HS-5 (cell line): ENCODE measurements around the gene ZSCAN30.
A peak's percentile ranks its signal among the peaks of the same experiment; 100 is the strongest.
"Not testable (repeated sequence)": the region's sequence is repeated elsewhere in the genome, so short reads cannot be mapped to it uniquely, and the experiment has no call there.

Experiments used
- DNase-seq: peaks from one replicate; pipeline ENCODE4 v3.0.0-alpha.2; 2012; ENCODE audit warnings: low read depth

ZSCAN30 gene

DNA sequence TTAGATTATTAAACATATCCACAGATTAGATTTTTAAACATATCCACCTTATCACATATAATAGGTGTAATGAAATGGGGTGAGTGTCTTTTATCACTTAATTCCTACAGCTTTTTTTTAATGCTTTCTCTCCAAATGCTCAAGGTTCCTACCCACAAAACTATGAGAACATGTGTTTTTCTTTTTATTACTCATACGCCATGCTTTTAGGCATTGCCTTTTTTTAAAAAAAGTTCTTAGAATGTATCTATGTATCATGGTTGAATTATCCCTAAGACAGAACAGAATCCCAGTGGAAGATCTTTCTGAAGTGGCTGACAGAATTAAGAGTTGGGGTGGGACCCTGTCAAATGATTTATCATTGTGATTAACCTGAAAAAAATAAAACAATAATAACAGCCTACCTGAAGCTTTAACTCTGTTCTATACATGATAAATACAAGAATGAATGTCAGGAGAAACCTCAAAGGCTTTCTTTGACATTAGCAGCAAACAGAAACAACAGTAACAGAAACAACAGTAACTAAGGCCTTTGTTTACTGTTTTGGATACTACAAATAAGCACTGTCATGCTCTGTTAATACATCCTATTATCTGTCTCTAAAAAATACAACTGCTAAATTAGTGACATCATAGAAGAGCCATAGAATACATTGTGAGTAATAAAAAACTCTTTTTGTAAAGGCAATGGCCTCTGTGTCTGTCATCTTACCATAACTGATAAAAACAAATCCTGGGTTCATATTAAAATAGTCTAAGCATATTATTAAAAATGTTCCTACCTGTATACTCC, 53.3 kb downstream of the ZSCAN30 start:
- no peak for DNase-seq

DNA sequence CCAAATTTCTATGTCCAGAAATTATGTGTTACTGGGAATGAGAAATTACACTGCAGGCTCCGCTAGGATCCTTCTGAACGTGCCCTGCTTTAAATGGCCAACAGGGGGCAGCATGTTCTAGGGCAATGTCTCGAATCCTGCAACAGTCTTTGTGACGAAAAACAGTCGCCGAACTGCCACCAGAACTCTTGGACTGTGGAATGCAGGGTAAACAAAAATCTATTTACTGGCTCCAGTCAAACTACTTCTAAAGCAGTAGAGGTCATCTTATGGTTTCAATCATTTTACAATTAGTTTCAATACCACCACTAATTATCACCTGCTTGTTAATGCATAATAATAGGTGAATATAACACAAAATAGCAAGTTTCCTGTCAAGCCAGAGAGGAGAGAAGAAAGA, 59.0 kb downstream of the ZSCAN30 start:
- DNase-seq = peak; percentile 16

DNA sequence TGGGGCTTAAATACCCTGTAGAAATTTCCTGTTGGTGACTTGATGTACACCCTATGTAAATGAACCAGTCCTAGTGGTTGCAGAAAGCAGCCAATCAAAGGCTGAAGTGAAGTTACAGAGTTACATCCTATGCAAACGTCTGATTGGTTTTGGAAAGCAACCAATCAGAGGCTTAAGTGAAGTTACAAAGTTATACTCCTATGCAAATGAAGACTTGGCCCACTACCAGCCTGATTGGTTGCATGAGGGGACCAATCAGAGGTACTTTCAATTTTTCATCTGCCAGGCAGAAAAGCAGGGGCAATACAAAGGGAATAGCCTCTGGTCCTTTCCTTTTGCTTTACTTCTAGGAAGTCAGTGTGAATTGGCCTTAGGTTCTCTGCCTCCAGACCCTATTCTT, 62.8 kb downstream of the ZSCAN30 start:
- DNase-seq = no peak

DNA sequence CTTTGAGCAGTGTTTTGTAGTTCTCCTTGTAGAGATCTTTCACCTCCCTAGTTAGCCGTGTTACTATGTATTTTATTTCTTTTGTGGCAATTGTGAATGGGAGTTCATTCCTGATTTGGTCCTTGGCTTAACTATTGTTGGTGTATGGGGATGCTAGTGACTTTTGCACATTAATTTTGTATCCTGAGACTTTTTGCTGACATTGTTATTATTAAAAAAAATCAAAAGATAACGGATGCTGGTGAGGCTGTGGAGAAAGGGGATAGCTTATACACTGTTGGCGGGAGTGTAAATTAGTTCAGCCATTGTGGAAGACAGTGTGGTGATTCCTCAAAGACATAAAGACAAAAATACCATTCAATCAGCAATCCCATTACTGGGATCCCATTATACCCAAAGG, 66.2 kb downstream of the ZSCAN30 start:
- no peak for DNase-seq

DNA sequence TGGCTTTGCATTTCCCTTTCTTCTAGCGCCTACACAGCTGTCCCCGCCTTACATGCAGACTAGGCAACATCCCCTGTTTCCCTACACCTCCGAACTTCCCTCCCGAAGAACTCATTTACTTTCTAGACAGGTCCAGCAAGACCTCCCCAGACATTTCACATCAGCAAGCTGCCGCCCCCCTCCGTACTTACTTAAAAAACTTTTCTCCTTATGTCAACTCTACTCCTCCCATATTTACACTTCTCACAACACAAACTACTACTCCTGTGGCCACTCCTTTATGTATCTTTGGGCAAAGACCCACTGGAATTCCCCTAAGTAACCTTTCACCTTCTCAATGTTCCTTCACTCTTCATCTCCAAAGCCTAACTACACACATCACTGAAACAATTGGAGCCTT, 69.6 kb downstream of the ZSCAN30 start:
- no peak for DNase-seq

DNA sequence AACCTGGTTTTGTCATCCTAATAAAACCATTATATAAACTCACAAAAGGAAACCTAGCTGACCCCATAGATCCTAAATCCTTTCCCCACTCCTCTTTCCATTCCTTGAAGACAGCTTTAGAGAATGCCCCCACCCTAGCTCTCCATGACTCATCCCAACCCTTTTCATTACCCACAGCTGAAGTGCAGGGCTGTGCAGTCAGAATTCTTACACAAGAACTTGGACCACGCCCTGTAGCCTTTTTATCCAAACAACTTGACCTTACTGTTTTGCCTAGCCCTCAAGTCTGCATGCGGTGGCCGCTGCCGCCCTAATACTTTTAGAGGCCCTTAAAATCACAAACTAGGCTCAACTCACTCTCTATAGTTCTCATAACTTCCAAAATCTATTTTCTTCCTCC, 70.7 kb downstream of the ZSCAN30 start:
- DNase-seq = not testable (repeated sequence)

DNA sequence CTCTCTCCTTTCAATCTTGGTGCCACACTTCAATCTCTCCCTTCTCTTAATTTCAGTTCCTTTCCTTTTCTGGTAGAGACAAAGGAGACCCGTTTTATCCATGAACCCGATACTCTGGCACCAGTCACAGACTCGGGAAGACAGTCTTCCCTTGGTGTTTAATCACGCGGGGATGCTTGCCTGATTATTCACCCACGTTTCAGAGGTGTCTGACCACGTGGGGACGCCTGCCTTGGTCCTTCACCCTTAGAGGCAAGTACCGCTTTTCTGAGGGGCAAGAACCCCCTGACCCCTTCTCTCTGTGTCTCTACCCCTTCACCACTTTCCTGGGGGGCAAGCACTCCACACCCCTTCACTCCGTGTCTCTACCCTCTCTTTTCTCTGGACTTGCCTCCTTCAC, 73.4 kb downstream of the ZSCAN30 start:
- DNase-seq = not testable (repeated sequence)

DNA sequence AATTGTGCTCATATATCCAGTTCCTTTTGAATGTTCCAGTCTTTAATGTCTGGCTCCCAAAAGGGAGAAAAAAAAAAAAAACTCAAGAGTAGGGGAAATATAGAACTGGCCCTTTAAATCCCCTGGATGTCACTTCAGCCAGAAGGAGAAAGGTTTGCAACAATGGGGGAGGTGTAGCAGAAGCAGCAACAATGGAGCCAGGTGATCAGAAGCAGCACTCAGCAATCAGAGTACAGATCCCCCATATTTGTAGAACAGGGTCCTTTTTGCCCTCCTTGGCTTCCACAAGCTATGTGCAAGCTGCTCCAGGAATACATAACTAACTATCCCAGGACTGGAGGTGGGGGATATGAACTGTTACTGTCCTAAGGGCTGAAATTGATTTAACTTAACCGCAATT, 75.0 kb downstream of the ZSCAN30 start:
- DNase-seq = no peak

DNA sequence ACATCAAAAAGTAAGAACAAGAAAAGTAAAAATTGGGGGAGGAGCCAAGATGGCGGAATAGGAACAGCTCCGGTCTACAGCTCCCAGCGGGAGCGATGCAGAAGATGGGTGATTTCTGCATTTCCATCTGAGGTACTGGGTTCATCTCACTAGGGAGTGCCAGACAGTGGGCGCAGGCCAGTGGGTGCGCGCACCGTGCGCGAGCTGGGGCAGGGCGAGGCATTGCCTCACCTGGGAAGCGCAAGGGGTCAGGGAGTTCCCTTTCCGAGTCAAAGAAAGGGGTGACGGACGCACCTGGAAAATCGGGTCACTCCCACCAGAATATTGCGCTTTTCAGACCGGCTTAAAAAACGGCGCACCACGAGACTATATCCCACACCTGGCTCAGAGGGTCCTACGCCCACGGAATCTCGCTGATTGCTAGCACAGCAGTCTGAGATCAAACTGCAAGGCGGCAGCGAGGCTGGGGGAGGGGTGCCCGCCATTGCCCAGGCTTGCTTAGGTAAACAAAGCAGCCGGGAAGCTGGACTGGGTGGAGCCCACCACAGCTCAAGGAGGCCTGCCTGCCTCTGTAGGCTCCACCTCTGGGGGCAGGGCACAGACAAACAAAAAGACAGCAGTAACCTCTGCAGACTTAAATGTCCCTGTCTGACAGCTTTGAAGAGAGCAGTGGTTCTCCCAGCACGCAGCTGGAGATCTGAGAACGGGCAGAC, 84.1 kb downstream of the ZSCAN30 start:
- DNase-seq = not testable (repeated sequence)

DNA sequence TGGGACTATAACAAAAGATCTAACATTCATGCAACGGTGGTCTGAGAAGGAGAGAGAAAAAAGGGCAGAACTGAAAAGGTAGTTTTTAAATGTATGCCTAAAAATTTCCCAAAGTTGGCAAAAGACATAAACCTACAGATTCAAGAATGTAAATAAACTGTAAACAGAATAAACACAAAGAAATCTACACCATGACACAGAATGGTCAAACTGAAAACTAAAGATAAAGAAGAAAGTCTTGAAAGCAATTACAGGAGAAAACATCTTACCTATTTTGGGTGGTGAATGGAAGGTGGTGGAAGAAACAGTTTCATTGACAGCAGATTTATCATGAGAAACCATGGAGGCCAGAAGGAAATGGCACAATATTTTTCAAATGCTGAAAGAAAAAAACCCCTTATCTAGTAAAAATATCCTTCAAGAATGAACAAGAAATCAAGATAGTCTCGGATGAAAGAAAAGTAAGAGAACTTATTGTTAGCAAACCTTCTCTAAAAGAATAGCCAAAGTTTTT, 84.8 kb downstream of the ZSCAN30 start:
- DNase-seq = no peak

DNA sequence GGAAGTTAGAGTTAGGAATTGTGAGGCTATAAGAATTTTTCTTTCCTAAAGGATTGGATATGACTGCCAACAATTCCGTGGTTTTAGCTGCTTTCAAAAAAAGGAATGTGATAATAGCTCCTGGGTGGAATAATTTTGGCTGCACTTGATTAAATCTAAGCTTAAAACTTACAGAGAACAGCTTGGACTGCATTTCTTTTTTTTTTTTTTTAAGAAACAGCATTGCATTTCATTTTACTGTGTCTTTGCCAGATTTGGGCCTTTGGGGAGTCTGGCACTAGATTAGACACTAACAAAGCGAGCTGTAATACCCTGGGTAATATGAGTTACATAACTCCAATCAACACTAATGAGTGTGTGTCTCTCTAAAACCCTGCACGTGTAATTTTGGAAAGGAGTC, 87.0 kb downstream of the ZSCAN30 start:
- no peak for DNase-seq

DNA sequence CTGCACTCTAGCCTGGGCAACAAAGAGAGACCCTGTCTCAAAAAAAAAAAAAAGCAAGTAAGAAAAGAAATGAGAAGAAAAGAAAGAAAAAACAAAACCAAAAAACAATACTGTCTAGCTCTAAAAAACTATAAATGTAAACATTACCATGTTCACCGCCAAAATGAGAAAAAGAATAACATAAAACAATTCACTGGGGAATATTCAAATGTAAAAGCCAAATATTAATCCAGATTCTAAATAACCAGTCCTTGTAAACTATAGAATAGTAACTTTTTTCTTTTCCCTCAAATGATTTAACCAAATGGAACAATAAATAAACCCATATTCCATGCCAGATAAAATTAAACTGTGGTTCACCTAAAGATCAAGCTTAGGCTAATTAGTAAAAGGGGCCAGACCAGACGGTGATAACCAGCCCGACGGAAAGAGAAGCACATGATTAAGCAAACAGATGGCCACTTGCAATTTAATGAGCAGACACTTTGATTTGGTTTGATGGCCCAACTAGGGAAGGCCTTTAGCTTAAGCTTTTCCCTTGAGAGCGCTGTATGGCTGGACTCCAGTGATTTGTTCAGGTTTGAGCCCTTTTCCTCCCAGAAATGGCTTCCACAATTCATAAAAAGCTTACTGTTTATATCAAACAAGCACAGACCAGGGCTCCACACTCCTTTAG, 88.6 kb downstream of the ZSCAN30 start:
- DNase-seq = no peak
